T-helper 2 cell (primary cell): ENCODE results near the gene CTDSPL.

ENCODE experiments used
- DNase-seq, 5 experiments: peaks; one replicate each; pipeline versions ENCODE4 v3.0.0 to v3.0.0-alpha.2; 2012 to 2022

Gene CTDSPL

GRCh38 chr3:37990527-37990926, 128.8 kb downstream of the CTDSPL start, which contains the start of gene VILL:
VILL (plus strand) TSS chr3:37990786; CDS start chr3:37993673, 2,887 bp downstream.
- no peak for DNase-seq

- DNase-seq = no peak
Observed at GRCh38 chr3:37991109-37991508, 129.4 kb downstream of the CTDSPL start.

- DNase-seq = no peak
Observed at GRCh38 chr3:37991823-37992222, 130.1 kb downstream of the CTDSPL start.

- DNase-seq = no peak
Observed at GRCh38 chr3:37992271-37993066, 130.8 kb downstream of the CTDSPL start.

GRCh38 chr3:37993067-37993455, 131.4 kb downstream of the CTDSPL start:
- no peak for DNase-seq

- DNase-seq = no peak
Observed at GRCh38 chr3:37993460-37993819, 131.8 kb downstream of the CTDSPL start.

GRCh38 chr3:37993820-37994638, 132.3 kb downstream of the CTDSPL start:
- DNase-seq = peak in 4 of 5 experiments; percentile 44 to 75 (median 59)

GRCh38 chr3:37994639-37994972, 132.9 kb downstream of the CTDSPL start:
- peak in 1 of 5 experiments; percentile 47 for DNase-seq

- peak in 1 of 5 experiments; percentile 51 for DNase-seq
Observed at GRCh38 chr3:37995652-37996641, 134.3 kb downstream of the CTDSPL start.

GRCh38 chr3:37996785-37997301, 135.2 kb downstream of the CTDSPL start:
- peak; percentile 42 to 90 (median 69) for DNase-seq

GRCh38 chr3:37997342-37997741, 135.7 kb downstream of the CTDSPL start:
- DNase-seq = no peak

GRCh38 chr3:37997791-37998370, 136.2 kb downstream of the CTDSPL start:
- no peak for DNase-seq

- DNase-seq = no peak
Observed at GRCh38 chr3:37999836-38000235, 138.2 kb downstream of the CTDSPL start.

- no peak for DNase-seq
Observed at GRCh38 chr3:38000242-38000916, 138.7 kb downstream of the CTDSPL start.

GRCh38 chr3:38000965-38001455, 139.3 kb downstream of the CTDSPL start:
- DNase-seq = no peak

- no peak for DNase-seq
Observed at GRCh38 chr3:38001456-38002081, 139.9 kb downstream of the CTDSPL start.

GRCh38 chr3:38002291-38002876, 140.7 kb downstream of the CTDSPL start:
- DNase-seq = no peak

- DNase-seq = no peak
Observed at GRCh38 chr3:38002940-38003339, 141.3 kb downstream of the CTDSPL start.

- DNase-seq = peak in 4 of 5 experiments; percentile 33 to 56 (median 40)
Observed at GRCh38 chr3:38003371-38003816, 141.7 kb downstream of the CTDSPL start.

- DNase-seq = no peak
Observed at GRCh38 chr3:38003817-38004414, 142.2 kb downstream of the CTDSPL start.
